Thymus (tissue), 14 donors: ENCODE data around the gene SHC4. TPM values are rescaled to one million over a fixed set of nuclear protein-coding genes. Genes with fewer than 3 reads are reported as not detected.

Source experiments
- DNase-seq, 9 donors: peaks; one replicate each; pipeline ENCODE4 v3.0.0-alpha.2; 2013; ENCODE audit warnings: low spot score in 9 of 9, low read depth in 6 of 9, missing footprints in 1 of 9
- H3K27ac ChIP-seq, 2 donors: one replicate each; pipeline ENCODE4 v1.5.1; 2013; ENCODE audit warnings: control low read depth in 1 of 2, low read depth in 1 of 2, low read length in 1 of 2, mild to moderate bottlenecking in 1 of 2, moderate library complexity in 1 of 2
- H3K27me3 ChIP-seq, 2 donors: one replicate each; pipeline ENCODE4 v1.5.1; 2013; ENCODE audit warnings: low read length in 1 of 2; ENCODE audit not compliant: control insufficient read depth in 2 of 2, insufficient read depth in 1 of 2
- H3K36me3 ChIP-seq, 2 donors: one replicate each; pipeline ENCODE4 v1.5.1; 2013; ENCODE audit warnings: low read length in 1 of 2, mild to moderate bottlenecking in 1 of 2, moderate library complexity in 1 of 2; ENCODE audit not compliant: control insufficient read depth in 2 of 2, insufficient read depth in 2 of 2
- H3K4me1 ChIP-seq, 2 donors: one replicate each; pipeline ENCODE4 v1.5.1; 2013; ENCODE audit warnings: low read length in 2 of 2; ENCODE audit not compliant: control insufficient read depth in 2 of 2, insufficient read depth in 2 of 2
- H3K4me3 ChIP-seq, 2 donors: one replicate each; pipeline ENCODE4 v1.5.1; 2013; ENCODE audit warnings: low read length in 2 of 2, control low read depth in 1 of 2, mild to moderate bottlenecking in 1 of 2
- H3K9me3 ChIP-seq, 2 donors: one replicate each; pipeline ENCODE4 v1.5.1; 2013; ENCODE audit warnings: low read length in 1 of 2, mild to moderate bottlenecking in 1 of 2; ENCODE audit not compliant: control insufficient read depth in 2 of 2, insufficient read depth in 1 of 2
- WGBS: extraction: QIAGEN DNeasy Blood & Tissue Kit; methylation state at CpG from one replicate; pipeline ENCODE4 v1.1.7; 2013; 5-methylcytosine and 5-hydroxymethylcytosine counted together
- long read RNA-seq, 10 donors: transcript quantifications; one replicate each; lab custom pipeline, GENCODE V29; 2026
- polyA plus RNA-seq: library from polyadenylated mRNA; stranded (reverse); fragments of 200-250 nt; gene quantifications from one replicate; pipeline ENCODE4 v1.2.3, GENCODE V29; 2013
- total RNA-seq: library from RNA; stranded (reverse); fragments of 120-200 nt; gene quantifications from one replicate; pipeline ENCODE4 v1.2.4, GENCODE V29; 2013
- donor health status: healthy.

Gene SHC4, protein sequence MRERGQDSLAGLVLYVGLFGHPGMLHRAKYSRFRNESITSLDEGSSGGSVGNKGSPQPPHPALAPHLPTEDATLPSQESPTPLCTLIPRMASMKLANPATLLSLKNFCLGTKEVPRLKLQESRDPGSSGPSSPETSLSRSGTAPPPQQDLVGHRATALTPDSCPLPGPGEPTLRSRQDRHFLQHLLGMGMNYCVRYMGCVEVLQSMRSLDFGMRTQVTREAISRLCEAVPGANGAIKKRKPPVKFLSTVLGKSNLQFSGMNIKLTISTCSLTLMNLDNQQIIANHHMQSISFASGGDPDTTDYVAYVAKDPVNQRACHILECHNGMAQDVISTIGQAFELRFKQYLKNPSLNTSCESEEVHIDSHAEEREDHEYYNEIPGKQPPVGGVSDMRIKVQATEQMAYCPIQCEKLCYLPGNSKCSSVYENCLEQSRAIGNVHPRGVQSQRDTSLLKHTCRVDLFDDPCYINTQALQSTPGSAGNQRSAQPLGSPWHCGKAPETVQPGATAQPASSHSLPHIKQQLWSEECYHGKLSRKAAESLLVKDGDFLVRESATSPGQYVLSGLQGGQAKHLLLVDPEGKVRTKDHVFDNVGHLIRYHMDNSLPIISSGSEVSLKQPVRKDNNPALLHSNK
- total RNA-seq = 0.94 TPM
- 0.64 TPM for polyA plus RNA-seq
- long read RNA-seq, donor 1 = 0 reads
- long read RNA-seq, donor 2 = 0 reads
- long read RNA-seq, donor 3 = 0 reads
- long read RNA-seq, donor 4 = 0 reads
- long read RNA-seq, donor 5 = 0 reads
- long read RNA-seq, donor 6, full-length matches to known transcripts = 1 of 1 reads
- long read RNA-seq, donor 6, partial matches to known transcripts = 0 of 1 reads
- long read RNA-seq, donor 6, other reads (novel, unspliced or antisense) = 0 of 1 reads
- long read RNA-seq, donor 7 = 0 reads
- long read RNA-seq, donor 8 = 0 reads
- long read RNA-seq, donor 9 = 0 reads
- long read RNA-seq, donor 10, partial matches to known transcripts = 12 of 12 reads
- long read RNA-seq, donor 10, other reads (novel, unspliced or antisense) = 0 of 12 reads

- no peaks in the 10 kb centered on the region for H3K36me3 ChIP-seq
- DNase-seq = peak in 1 of 9 donors; percentile 57
- peak within 1 kb of the TSS in 1 of 2 donors; percentile 33 for H3K27ac ChIP-seq
- WGBS = under 1% methylated on average over 16 of the region's 16 CpGs
- H3K27me3 ChIP-seq = peaks cover 24 to 48% of the 10 kb centered on the region in 2 donors
- H3K9me3 ChIP-seq = peaks cover 0 to 6% of the 10 kb centered on the region in 2 donors
- peak within 1 kb of the TSS; percentile 32 to 36 for H3K4me3 ChIP-seq
- H3K4me1 ChIP-seq = peaks cover 12 to 25% of the 10 kb centered on the region in 2 donors
Observed at GRCh38 chr15:48963524-48964113, at the start of gene SHC4. TSS of gene SHC4 (minus strand) at chr15:48963919. CDS start at chr15:48963015, 904 bp downstream.

- Histone ChIP-seq H3K27me3 (no peaks in the 10 kb centered on the region), H3K9me3 (no peaks in the 10 kb centered on the region), H3K4me3 (no peak overlapping the region), H3K4me1 (no peaks in the 10 kb centered on the region), H3K36me3 (peaks cover 11 to 24% of the 10 kb centered on the region in 2 donors), H3K27ac (no peak overlapping the region)
- 97% methylated on average over 2 of the region's 2 CpGs for WGBS
- no peak for DNase-seq
Observed at GRCh38 chr15:48999314-48999713, 35.6 kb upstream of the SHC4 start.

DNA sequence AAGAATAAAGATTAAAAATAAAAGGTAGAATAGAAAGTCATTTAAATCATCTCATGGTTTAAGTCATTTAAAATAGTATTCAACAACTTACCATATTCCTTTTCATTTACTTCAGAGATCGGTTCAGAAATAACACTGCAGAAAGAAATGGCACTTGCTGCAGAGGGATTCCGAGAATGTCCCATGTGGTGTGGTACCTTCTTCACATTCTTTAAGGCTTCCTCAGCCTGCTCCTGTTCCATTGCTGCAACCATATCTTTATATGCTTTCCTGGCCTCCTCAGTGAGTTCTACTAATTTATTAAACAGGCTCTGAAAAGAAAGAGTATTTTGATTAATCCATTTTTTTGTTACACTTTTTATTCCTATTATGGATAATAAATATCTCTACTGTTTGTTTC, 32.6 kb upstream of the SHC4 start:
- Histone ChIP-seq H3K36me3 (peaks cover 19 to 40% of the 10 kb centered on the region in 2 donors), H3K4me3 (no peak overlapping the region), H3K4me1 (no peaks in the 10 kb centered on the region), H3K27me3 (no peaks in the 10 kb centered on the region), H3K9me3 (no peaks in the 10 kb centered on the region), H3K27ac (no peak overlapping the region)
- DNase-seq = no peak
- 100% methylated on average over 2 of the region's 2 CpGs for WGBS

DNA sequence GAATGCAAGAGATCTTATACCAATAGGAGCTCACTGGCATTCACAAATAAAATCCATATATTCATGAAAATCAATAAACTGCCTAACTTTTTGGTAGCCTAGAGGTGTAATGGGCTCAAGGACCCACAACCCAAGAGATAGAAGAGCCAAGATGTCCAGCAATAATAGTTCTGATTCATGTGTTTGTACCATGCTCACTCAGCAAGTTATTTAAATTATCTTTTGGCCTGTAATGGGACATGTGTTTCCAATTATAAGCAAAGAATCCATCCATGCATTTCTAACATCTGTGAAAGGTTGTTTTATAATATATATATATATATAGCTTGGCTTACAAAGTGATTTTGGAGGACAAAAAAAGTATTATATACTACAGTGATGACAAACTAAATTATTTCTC, 29.7 kb upstream of the SHC4 start:
- H3K36me3 ChIP-seq = peaks cover 11 to 27% of the 10 kb centered on the region in 2 donors

GRCh38 chr15:48992545-48992944, 28.8 kb upstream of the SHC4 start:
- no peaks in the 10 kb centered on the region for H3K9me3 ChIP-seq
- no peaks in the 10 kb centered on the region for H3K4me1 ChIP-seq
- H3K27ac ChIP-seq = no peak overlapping the region
- H3K4me3 ChIP-seq = no peak overlapping the region
- 96% methylated on average over 1 of the region's 1 CpG for WGBS
- no peak for DNase-seq
- peaks cover 11 to 27% of the 10 kb centered on the region in 2 donors for H3K36me3 ChIP-seq
- no peaks in the 10 kb centered on the region for H3K27me3 ChIP-seq

More for the DNA sequence above, 29.7 kb upstream of the SHC4 start:
- no peaks in the 10 kb centered on the region for H3K9me3 ChIP-seq
- DNase-seq = no peak
- H3K27me3 ChIP-seq = no peaks in the 10 kb centered on the region
- H3K4me1 ChIP-seq = no peaks in the 10 kb centered on the region
- H3K27ac ChIP-seq = no peak overlapping the region
- H3K4me3 ChIP-seq = no peak overlapping the region

DNA sequence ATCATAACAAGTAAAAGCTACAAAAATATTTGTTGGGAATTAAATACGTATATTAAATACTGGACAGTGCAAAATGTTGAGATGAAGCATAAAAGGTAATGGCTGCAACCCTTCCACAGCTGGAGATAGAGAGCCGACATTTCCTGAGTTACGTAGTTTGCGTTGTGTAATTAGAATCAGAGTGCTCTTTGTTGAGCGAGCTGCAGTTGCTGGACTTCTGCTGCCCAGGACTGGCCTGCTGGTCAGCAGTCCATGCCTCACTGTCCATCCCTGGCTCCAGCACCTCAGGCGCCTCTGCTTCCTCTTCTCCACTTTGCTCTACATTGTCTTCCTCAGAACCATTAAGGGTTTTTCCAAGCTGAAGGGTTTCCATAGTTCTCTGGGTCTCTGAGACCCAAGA, 28.4 kb upstream of the SHC4 start:
- Histone ChIP-seq H3K27me3 (no peaks in the 10 kb centered on the region), H3K36me3 (peaks cover 11 to 27% of the 10 kb centered on the region in 2 donors), H3K4me1 (no peaks in the 10 kb centered on the region), H3K9me3 (no peaks in the 10 kb centered on the region), H3K4me3 (no peak overlapping the region), H3K27ac (no peak overlapping the region)
- DNase-seq = no peak
- over 99% methylated on average over 6 of the region's 6 CpGs for WGBS

- no peaks in the 10 kb centered on the region for H3K27me3 ChIP-seq
- 98% methylated on average over 1 of the region's 1 CpG for WGBS
- no peak for DNase-seq
- no peaks in the 10 kb centered on the region for H3K9me3 ChIP-seq
- H3K4me1 ChIP-seq = no peaks in the 10 kb centered on the region
- H3K27ac ChIP-seq = no peak overlapping the region
- H3K36me3 ChIP-seq = peaks cover 8 to 14% of the 10 kb centered on the region in 2 donors
- H3K4me3 ChIP-seq = no peak overlapping the region
Observed at GRCh38 chr15:48989170-48989569, 25.5 kb upstream of the SHC4 start.

GRCh38 chr15:48987142-48987541, 23.4 kb upstream of the SHC4 start:
- DNase-seq = no peak
- Histone ChIP-seq H3K27ac (no peak overlapping the region), H3K27me3 (no peaks in the 10 kb centered on the region), H3K4me3 (no peak overlapping the region), H3K9me3 (no peaks in the 10 kb centered on the region), H3K36me3 (peaks cover 2 to 4% of the 10 kb centered on the region in 2 donors), H3K4me1 (no peaks in the 10 kb centered on the region)
